Measurements from ENCODE around the gene TRIM59. TPM values are rescaled to one million over a fixed set of nuclear protein-coding genes. Genes with fewer than 3 reads are reported as not detected.
A peak's percentile ranks its signal among the peaks of the same experiment; 100 is the strongest.

TRIM59 gene
- total RNA-seq, 1 donor = 22.1 TPM

GRCh38 chr3:160475153-160475552, 25.6 kb upstream of the TRIM59 start:
- Histone ChIP-seq H4K20me1 (ENCODE audit: insufficient read depth, low read length) (no peaks in the 10 kb centered on the region), H2AFZ (ENCODE audit: low read length) (no peak overlapping the region), H3K79me2 (ENCODE audit: insufficient read depth, low read length) (no peaks in the 10 kb centered on the region), H3K4me1 (ENCODE audit: insufficient read depth, low read length) (peaks cover 63% of the 10 kb centered on the region), H3K9me3 (ENCODE audit: low read depth, low read length) (no peaks in the 10 kb centered on the region), H3K27ac (ENCODE audit: low read depth, low read length) (peak overlapping the region; percentile 76), H3K4me2 (ENCODE audit: insufficient read depth, low read length) (no peak overlapping the region), H3K4me3 (ENCODE audit: insufficient read depth, low read length) (no peak overlapping the region), H3K27me3 (ENCODE audit: insufficient read depth, low read length) (no peaks in the 10 kb centered on the region), H3K36me3 (ENCODE audit: insufficient read depth, low read length) (no peaks in the 10 kb centered on the region)
- no peak for DNase-seq (ENCODE audit: insufficient read length, low spot score, missing footprints)
- no peak for TF ChIP-seq CTCF (IDR thresholded peaks at IDR 0.05; ENCODE audit: extremely low read depth, low read depth, low read length)

GRCh38 chr3:160474416-160474838, 24.8 kb upstream of the TRIM59 start:
- TF ChIP-seq CTCF (IDR thresholded peaks at IDR 0.05; ENCODE audit: extremely low read depth, low read depth, low read length) = no peak
- Histone ChIP-seq H3K9me3 (ENCODE audit: low read depth, low read length) (no peaks in the 10 kb centered on the region), H3K27ac (ENCODE audit: low read depth, low read length) (peak overlapping the region; percentile 76), H4K20me1 (ENCODE audit: insufficient read depth, low read length) (no peaks in the 10 kb centered on the region), H3K79me2 (ENCODE audit: insufficient read depth, low read length) (no peaks in the 10 kb centered on the region), H3K4me1 (ENCODE audit: insufficient read depth, low read length) (peaks cover 60% of the 10 kb centered on the region), H3K4me2 (ENCODE audit: insufficient read depth, low read length) (peak overlapping the region; percentile 65), H3K36me3 (ENCODE audit: insufficient read depth, low read length) (no peaks in the 10 kb centered on the region), H3K27me3 (ENCODE audit: insufficient read depth, low read length) (no peaks in the 10 kb centered on the region), H2AFZ (ENCODE audit: low read length) (no peak overlapping the region), H3K4me3 (ENCODE audit: insufficient read depth, low read length) (peak overlapping the region; percentile 15)
- DNase-seq (ENCODE audit: insufficient read length, low spot score, missing footprints) = no peak

GRCh38 chr3:160473978-160474377, 24.4 kb upstream of the TRIM59 start:
- no peaks in the 10 kb centered on the region for H4K20me1 ChIP-seq (ENCODE audit: insufficient read depth, low read length)
- no peaks in the 10 kb centered on the region for H3K79me2 ChIP-seq (ENCODE audit: insufficient read depth, low read length)
- no peak overlapping the region for H2AFZ ChIP-seq (ENCODE audit: low read length)
- H3K27ac ChIP-seq (ENCODE audit: low read depth, low read length) = peak overlapping the region; percentile 76
- peak; percentile 70 for DNase-seq (ENCODE audit: insufficient read length, low spot score, missing footprints)
- TF ChIP-seq CTCF (IDR thresholded peaks at IDR 0.05; ENCODE audit: extremely low read depth, low read depth, low read length) = no peak
- H3K27me3 ChIP-seq (ENCODE audit: insufficient read depth, low read length) = no peaks in the 10 kb centered on the region
- H3K4me2 ChIP-seq (ENCODE audit: insufficient read depth, low read length) = peak overlapping the region; percentile 65
- peaks cover 56% of the 10 kb centered on the region for H3K4me1 ChIP-seq (ENCODE audit: insufficient read depth, low read length)
- peak overlapping the region; percentile 15 for H3K4me3 ChIP-seq (ENCODE audit: insufficient read depth, low read length)
- no peaks in the 10 kb centered on the region for H3K9me3 ChIP-seq (ENCODE audit: low read depth, low read length)
- no peaks in the 10 kb centered on the region for H3K36me3 ChIP-seq (ENCODE audit: insufficient read depth, low read length)

DNA sequence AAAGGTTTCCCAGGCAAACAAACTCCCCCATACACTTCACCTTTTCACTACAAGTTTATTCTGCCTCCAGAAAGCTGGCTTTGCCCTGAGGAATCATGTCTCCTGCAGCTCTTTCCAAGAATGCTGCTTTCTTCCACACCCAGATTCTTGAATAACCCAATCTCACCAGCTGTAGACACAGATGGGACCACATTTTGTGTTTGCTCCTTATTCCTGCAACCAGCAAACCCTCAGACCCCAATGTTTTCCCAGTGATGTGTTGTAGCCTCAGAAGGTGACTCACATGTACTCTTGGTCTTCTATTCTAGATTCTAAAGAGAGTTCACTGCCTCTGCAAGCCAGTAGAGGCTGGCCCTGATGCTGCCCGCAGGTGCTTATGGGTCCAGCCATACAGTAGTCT, 23.6 kb upstream of the TRIM59 start:
- H3K27ac ChIP-seq (ENCODE audit: low read depth, low read length) = peak overlapping the region; percentile 76
- no peak for TF ChIP-seq CTCF (IDR thresholded peaks at IDR 0.05; ENCODE audit: extremely low read depth, low read depth, low read length)
- no peak overlapping the region for H3K4me3 ChIP-seq (ENCODE audit: insufficient read depth, low read length)
- no peaks in the 10 kb centered on the region for H3K79me2 ChIP-seq (ENCODE audit: insufficient read depth, low read length)
- peak overlapping the region; percentile 65 for H3K4me2 ChIP-seq (ENCODE audit: insufficient read depth, low read length)
- H3K4me1 ChIP-seq (ENCODE audit: insufficient read depth, low read length) = peaks cover 51% of the 10 kb centered on the region
- peak; percentile 77 for DNase-seq (ENCODE audit: insufficient read length, low spot score, missing footprints)
- no peaks in the 10 kb centered on the region for H3K36me3 ChIP-seq (ENCODE audit: insufficient read depth, low read length)
- H2AFZ ChIP-seq (ENCODE audit: low read length) = no peak overlapping the region
- H3K9me3 ChIP-seq (ENCODE audit: low read depth, low read length) = no peaks in the 10 kb centered on the region
- no peaks in the 10 kb centered on the region for H3K27me3 ChIP-seq (ENCODE audit: insufficient read depth, low read length)
- no peaks in the 10 kb centered on the region for H4K20me1 ChIP-seq (ENCODE audit: insufficient read depth, low read length)
